LoVo (cell line): ENCODE measurements around the gene LEF1.
A peak's percentile ranks its signal among the peaks of the same experiment; 100 is the strongest.

Experiments used
- DNase-seq: peaks from one replicate; pipeline ENCODE4 v3.0.0-alpha.2; 2016; ENCODE audit warnings: low spot score

The LEF1 gene

DNA sequence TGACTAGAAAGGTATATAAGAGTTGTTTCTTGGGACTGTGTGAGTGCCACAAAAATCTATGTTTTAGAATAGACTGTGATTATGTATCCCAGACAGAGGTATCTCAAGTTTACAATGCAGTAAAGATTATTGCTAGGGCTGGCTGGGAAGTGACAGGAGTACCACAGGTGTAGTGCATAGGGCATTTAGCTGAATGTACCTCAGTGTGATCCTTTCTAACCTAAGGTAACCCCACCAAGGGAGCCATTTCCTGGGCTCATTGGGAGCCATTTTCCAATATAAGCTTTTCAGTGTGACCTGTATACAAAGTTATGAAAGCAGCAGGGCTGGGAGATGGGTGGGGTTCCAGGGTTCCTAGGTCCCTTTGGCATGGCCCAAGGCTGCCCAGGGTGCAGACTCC lies 6.1 kb upstream of the LEF1 start:
- no peak for DNase-seq

DNA sequence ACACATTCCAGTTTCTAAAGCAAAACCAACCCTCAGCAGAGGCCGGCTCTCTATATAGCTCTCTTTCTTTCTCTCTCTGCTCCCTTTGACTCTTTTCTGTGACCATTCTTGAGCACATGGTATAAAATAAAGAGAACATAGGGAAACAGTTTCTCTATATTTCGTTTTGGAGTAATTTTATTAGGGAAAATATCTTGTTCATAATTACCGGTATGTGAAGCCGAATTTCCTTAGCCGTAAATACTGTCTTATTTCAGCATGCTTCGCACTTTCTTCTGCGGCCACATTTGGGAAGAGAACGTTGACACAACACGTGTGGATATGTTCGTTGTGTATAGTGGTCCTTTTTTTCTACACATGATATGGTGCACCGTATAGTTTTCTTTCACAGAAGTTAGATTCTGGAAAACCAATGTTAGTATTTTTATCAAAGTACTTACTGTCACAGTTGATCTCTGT lies 4.9 kb upstream of the LEF1 start:
- DNase-seq = no peak

DNA sequence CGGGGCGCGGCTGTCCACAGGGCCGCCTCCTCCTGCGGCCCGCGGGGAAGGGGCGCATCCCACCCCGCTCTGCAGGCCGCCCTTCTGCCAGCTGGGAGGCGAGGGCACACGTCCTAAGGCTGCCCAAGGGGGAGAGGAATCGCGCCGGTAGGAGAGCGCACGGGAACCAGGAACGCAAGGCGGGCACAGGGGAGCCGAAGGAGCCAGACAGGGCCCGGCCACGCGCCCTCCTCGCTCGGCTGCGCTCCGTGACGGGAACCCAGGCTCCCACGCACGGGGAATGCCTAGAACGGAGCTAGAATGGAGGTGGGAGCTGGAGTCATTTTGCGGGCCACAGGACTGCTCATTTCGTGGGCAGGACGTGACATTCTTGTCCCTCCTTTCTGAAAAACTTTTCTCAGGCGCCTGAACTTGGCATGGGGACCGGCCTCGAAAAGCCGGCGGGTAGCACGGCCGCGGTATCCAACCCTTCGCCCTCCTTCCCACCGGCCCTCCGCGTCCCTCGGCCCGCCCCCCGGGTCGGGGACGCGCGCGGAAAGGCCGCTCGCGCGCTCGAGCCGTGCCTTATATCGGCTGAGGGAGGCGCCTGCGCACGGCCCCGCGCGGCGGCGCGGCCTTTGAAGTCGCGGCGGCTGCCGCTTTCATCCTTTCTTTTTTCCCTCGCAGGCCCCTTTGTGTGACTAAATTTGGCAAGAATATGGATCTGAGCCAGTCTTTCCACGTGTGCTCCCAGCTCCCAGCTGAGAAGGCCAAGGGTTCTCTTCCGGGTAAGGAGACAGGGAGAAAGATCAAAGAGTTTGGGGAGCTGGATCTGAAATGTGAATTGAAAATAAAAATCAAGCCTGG lies 4.2 kb upstream of the LEF1 start:
- peak; percentile 91 for DNase-seq

DNA sequence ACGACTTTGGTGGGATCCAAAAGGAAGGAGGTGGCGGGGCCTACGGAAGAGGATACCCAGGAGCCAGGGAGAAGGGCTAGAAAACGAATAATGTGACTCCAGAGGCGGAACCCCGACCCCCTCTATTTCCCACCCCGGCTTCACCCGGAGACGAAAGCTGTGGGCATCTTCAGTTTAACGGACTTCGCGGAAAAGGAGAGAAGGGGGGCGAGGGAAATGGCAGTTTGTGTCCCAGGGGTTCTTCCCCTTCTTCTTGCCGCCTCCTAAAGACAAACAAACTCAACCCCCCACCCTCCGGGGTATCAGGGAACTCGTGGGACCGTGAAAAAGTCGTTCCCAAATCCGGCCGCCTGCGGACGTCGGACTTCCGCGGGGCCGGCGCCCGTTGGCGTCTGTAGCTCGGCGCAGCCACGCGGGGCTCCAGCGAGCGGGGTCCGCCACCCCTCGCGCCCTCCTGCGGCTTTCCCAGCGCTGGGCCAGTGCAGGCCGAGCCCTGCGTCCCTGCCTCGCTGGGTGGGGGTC lies 3.6 kb upstream of the LEF1 start:
- no peak for DNase-seq

DNA sequence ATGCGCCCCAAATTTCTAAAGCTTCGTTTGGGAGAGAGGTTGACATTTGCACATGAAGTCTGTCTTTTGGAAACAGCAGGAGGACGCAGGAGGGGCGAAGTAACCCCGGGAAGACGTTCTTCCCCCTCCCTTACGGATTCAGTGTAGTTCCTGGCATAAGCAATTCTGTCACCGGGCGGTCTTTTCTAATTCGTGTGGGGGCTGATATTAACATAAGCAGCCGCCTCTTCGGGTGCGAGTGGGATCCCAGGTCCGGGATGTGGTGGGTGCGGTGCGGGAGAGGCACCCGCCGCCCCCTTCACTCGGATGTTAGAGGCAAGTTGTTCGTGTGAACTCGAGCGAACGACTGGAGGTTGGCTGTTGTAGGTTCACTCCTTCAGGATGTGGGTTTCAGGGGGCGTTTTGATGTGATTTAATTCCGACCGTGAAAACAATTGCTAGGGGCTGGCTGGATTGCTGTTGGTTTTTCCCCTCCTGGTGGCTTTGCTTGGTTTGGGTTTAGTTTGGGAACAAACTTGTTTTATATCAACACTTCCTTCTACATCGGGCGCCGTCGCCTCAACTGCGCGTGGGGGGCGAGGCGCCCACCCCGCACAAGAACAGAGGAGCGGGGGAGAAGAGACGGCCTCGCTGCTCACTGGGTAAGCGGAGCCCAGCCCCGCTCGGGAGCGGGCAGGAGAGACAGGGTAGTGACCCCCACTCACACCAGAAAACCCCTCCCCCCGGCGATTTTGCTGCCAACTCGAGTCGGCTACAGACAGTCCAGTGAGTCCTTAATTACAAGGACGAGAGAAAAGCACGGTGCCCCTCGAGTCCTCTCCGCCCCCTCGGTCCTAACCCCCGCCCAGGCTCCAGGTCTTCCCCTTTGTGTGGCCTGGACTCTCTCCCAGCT lies 2.9 kb upstream of the LEF1 start:
- no peak for DNase-seq

DNA sequence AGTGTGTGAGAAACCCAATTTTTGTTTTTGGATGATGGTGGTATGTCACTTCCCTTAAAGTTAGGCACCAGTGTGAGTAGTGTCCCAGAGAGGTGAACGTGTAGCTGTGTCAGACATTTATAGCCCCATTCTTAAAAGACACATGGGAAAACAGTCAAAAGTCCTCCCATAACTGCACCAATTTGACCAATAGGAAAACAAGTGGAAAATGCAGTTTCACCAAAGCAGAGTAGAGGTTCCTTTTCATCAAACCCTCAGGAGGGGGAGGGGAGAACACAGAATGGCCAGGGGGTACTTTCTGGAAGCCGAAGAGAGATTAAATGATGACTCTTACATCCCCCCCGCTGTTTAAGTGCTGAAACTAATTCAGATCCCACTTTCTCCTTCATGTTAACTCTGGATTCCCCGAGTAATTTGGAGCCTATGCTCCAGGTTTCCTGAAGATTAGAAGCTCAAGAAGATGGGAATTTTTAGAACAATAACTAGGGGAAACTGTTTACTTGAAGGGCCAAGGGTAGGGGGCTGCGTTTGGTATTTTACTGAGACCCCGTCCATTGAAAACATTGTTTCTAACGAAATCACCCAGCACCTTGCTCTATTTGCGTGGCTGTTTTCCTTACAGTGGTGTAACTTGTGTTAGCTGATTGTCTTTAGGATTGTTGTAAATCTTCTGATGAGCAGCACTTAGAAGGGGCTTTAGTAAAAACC lies 2.1 kb upstream of the LEF1 start:
- no peak for DNase-seq

DNA sequence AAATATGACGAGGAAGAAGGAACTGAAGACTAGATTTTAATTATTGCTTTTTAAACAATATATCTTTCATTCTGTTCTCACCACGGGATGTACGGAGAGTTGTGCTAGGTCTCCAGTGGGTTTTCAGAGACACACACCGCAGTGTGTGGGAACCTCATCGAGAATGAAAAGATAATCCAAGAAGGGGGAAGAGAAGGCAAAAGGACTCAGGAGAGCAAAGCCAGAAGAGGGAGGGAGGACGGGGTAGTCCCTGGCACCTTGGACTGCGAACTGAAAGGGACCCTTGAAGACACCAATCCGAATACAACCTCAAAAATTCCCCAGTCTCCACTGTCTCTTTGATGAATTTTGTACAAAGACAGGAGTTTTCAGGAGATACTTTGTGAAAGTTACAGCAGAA lies 932 bp upstream of the LEF1 start:
- no peak for DNase-seq

DNA sequence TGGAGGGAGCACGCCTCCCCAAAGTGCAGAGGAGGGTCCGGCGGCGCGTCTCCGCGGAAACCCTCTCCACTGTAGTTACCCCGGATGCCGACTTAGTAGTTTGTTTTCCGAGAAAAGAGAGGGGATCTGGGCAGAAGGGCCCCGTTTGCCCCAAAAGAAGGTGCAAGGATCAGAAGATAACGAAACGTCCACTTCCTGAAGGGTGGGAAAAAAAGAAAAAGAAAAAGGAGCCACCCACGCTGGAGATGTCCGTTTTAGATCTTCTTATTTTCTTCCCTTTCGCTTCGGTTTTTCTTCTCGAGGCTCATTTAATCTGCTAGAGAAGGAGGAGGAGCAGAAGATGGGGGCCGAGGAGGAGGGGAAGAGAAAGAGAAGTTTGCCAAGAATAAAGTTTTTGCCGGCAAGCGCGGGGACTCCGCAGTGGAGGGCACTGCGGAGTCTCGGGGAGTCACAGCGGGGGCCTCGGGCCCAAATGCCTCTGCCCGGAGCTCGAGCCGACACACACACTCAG lies 517 bp downstream of the LEF1 start:
- peak; percentile 18 for DNase-seq

DNA sequence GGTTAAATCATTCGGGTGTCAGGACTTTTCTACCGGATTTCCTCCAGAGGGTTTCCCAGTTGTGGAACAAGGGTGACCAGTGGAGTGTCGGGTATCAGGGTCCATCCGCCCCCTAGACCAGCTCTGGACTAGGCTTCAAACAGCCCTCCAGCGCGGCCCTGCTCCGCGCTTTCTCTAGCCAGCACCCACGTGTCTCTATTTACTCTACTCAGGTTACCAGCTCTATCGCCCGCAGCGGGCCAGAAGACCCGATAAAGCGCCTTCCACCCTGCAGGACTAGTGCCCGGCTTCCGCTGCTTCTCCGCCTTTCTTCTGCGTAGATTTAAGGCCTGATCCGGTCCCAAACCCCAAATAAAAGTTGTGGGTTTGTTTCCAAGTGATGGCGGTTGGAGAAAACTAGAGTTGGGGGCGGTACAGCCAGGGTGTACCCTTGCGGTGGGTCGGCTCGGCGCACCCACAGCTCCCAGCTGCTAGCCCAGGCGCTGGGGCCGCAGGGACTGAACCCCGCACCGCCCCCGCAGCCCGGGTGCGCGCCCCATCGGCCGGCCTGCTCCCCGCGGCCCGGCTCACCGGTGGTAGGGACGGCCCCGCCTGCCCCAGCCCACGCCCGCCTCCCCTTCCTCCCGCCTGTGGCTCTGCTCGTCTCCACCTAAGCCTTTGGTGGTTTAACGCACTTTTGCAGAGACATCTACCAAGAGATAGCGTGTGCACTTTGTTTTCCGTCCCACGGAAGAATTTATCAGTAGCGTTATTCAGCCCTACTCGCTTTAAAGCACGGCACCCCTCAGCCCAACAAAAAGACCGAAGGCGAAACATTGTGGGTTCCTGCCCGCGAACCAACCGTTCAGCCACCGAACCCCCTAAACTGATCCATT lies 2.1 kb downstream of the LEF1 start:
- no peak for DNase-seq

DNA sequence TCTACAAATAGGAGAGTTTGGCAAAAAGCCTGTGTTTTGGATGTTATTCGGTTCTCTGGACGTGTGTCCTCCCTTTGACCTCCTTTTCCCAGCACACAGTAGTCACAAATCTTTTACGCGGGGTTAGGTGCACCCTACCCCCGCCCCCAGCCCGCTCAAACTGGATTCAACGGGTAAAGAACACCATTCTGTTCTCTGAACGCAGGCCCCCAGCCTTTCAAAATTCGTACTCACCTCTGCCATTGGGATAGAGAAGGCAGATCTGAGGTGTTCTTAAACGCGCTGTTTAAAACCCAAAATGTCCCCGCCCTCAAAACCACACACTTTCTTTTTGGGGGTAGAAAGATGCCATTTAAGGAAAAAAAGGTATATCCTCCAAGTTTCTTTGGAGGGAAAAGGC lies 2.7 kb downstream of the LEF1 start:
- DNase-seq = no peak

DNA sequence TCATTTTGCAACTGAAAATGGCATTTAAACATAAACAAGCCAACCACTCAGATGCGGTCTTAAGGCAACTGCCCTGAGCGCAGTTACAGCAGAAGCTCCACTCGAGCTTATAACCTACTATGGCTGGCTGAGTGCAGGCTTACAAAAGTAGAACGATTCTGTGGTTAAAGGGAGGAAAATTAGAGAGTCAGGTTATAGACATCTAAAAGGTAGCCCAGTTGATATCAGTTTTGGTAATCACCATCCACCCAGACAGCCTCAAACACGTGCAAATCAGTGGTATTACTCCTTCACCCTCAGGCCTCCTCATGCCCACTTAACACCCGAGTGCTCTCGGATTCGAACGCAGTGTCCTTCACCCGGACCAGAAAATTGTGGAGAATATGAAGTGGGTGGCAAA lies 3.1 kb downstream of the LEF1 start:
- no peak for DNase-seq

DNA sequence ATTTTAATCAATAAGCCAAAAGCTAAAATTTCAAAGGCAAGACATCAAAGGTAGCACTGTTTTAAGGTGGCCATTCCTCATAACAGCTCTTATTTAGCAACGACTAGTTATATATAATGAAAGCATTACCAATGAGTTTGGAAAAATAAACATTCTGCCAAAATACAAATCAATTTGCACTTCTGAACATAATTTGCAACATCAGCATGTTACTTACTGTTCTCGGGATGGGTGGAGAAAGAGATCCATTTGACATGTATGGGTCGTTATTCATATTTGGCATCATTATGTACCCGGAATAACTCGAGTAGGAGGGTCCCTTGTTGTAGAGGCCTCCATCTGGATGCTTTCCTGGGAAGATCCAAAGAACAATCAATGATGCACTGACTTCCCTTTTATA lies 5.4 kb downstream of the LEF1 start:
- DNase-seq = no peak

DNA sequence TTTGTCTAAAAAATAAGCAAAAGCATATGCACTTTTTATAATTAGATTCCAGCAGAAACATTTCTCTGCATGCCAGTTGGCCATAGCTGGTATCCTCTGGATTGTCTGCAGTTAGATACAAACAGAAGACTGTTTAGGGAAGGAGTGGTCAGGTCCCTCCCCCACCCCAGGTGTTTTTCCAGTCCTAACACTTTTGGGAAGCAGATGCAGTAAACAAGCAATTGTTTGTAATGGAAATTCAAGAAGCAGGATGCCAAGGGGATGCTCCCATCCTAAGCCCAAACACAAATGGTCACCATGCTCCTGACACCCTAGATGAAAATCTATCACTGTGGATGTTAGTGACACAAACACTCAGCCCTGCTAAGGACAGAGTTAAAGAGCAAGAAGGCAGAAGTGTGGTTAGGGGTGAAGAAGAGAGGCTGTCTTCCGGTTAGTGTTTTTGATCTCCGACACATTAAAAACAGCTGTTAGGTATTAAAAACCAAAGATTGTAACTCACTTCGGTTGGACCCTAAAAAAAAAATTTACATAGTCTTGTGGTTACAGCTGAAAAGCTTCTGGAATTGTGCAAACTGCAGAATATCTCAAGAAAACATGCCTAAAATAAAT lies 7.9 kb downstream of the LEF1 start:
- DNase-seq = no peak

DNA sequence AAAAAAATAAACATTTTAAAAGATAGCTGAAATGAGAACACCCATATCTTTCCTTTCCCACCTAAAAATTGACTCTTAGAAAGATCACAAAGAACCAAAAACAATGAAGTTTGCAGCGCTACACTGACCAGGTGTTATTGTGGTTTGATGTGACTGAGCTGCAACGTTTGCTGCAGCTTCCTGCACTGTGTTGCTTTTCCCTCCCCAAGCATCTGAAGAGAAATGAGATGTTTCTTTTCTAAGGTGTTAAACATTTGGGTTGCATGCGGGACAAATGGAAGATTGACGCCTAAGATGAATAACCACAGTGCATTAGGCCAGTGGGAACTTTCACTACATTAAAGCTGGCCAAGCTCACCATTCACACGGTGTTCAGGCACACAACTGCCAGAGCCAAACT lies 8.9 kb downstream of the LEF1 start:
- no peak for DNase-seq

DNA sequence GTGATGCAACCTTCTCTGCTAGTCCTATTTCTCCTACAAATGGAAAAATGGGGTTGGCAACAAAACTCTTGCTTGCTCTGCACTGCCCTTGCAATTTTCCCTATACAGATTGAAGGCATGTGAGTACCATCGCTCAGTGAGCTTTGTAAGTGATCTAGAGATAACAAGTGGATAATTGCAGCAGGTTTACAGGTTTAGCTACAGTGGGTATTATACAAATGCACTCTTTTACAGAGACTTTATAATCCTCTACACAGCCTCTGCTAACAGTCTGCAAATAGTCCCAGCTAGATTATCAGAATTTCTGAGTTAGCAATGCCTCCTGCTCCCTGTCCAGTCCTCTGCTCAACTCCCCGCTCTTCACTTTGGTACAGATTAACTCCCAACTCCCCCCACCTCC lies 11.1 kb downstream of the LEF1 start:
- DNase-seq = no peak

DNA sequence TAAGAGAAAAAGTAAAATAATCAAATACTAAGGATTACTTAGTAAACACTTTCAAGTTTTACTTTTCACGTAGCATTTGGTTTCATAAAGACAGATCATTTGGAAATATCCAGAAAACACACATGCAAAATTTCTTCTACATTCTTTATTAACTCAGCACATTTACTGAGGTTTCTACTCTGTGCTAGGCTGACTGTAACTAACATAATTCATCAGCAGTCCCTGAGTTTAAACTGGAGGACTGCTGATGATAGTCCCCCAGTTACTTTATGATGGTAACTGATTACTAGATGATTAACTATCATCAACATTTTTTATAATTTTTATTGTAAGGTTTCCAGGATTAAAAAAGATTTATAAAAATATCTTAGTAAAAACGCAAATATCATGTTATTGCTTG lies 12.3 kb downstream of the LEF1 start:
- DNase-seq = no peak

DNA sequence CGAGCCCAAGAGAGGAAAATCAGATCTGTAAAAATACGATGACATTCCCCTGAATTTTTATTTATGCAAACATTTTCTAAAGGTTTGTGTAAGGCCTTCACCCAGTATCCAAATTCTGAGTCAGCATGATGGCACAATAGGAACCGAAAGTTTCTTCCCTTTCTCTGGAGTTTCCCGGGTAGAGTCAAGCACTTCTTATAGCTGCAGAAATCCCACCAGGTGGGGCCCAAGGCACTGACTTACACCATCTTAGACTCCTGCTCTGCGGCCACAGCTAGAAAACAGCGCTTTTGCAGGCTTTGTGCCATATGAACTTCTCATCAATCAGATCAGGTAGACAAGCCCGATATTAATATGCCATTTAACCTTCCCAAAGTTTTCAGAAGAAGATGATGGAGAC lies 13.4 kb downstream of the LEF1 start:
- DNase-seq = no peak

DNA sequence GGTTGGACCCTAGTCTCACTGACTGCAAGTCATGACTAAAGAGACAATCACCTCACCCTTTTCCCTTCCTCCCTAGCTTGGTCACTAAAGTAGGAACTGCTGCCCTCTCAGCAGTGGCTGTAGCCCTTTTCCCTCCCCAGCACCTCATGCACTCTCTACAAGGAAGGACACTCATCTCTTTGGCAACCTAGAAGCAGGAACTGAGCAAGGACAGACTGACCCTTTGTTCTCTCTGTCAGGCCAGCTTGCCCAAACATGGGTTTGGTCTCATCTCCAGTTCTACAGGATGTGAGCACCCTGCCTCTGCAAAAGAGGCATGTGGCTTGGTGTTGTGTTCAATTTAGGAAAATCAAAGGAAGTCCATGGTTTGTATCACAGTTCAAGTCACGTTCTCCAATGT lies 15.8 kb downstream of the LEF1 start:
- no peak for DNase-seq

DNA sequence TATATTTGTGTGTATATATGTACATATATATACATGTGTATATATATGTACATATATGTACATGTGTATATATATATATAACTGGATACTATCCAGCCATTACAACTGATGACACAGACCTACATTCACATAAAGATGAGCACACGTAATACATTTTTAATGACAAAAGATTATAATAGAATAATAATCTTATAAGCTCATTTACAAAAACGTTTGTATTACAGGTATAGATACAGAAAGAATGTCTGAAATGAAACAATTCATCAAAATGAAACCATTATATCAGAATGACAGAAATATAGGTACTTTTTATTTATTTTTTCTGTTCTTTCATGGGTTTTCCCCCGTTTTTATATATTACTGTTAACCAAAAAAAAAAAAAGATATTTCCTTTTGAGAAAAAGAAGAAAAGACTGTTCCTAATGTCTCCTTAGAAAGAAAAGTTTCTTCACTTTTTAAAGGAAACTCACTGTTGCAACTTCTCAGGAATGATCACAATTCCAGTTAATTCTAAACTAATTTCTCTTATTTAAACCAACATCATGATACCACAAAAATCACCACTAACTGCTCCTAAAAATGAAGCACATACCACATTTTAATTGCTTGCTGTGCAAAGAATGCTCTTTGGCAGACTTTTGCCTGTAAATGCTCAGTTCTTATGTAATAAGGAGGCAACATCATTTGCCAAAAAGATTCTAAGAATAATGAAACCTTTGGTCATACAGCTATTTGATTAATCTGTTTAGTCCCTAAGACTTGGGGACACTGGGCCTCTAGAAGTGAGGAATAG lies 18.9 kb downstream of the LEF1 start:
- no peak for DNase-seq

DNA sequence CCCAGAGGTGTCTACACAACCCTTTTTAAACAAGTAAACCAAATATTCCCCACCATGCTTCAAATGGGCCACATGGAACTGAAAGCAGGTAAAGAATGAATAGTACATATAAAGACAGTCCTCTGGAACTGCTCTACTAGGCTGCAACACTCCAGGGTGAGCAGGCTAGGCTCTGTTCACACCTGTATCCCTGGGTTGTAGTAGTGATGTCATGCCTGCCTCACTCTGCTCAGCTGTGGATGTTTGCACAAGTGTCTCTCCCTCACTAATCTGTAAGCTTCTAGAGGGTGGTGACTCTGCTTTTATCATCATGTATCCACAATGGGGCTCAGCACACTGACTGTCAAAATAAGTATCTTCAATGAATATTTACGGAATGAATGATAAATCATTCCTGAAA lies 20.4 kb downstream of the LEF1 start:
- no peak for DNase-seq
